SU-DHL-6 (cell line): ENCODE data around the gene NOP53.
"Not testable (repeated sequence)": the region's sequence is repeated elsewhere in the genome, so short reads cannot be mapped to it uniquely, and the experiment has no call there.

Source experiments
- CTCF ChIP-seq: fragments of 200-600 bp; sonication (generic); IDR thresholded peaks from one replicate; pipeline ENCODE4 v1.5.1; 2017; ENCODE audit warnings: antibody characterized with exemption, mild to moderate bottlenecking, low read length, moderate library complexity; ENCODE audit not compliant: insufficient read depth, poor library complexity, severe bottlenecking
- EZH2phosphoT487 ChIP-seq: fragments of 200-600 bp; sonication (generic), shearing (Covaris generic); conservative IDR thresholded peaks from 2 replicates; pipeline ENCODE4 v1.6.1; 2018; ENCODE audit warnings: mild to moderate bottlenecking, antibody characterized with exemption, low read length, moderate library complexity, mixed read lengths

- TF ChIP-seq CTCF, EZH2phosphoT487: not testable (repeated sequence)
These were observed 58.3 kb downstream of the NOP53 start for GRCh38 chr19:47803671-47804070.
